HG03175 (cell line): ENCODE measurements around the gene RBM48.
"Not testable (repeated sequence)": the region's sequence is repeated elsewhere in the genome, so short reads cannot be mapped to it uniquely, and the experiment has no call there.

ENCODE experiments used
- ATAC-seq: cut with Tn5 transposase; IDR thresholded peaks from one replicate; pipeline ENCODE4 v1.9.1; 2021; ENCODE audit warnings: mild to moderate bottlenecking, moderate library complexity; ENCODE audit not compliant: unreplicated experiment

RBM48 gene

DNA sequence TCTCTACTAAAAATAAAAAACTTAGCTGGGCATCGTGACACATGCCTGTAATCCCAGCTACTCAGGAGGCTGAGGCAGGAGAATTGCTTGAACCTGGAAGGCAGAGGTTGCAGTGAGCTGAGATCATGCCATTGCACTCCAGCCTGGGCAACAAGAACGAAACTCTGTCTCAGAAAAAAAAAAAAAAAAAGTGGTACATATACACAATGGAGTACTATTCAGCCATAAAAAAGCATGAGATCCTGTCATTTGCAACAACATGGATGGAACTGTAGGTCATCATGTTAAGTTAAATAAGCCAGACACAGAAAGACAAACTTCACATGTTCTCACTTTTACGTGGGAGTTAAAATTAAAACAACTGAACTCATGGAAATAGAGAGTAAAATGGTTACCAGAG, 14.9 kb downstream of the RBM48 start:
- not testable (repeated sequence) for ATAC-seq

- not testable (repeated sequence) for ATAC-seq
Observed at GRCh38 chr7:92545116-92545515, 16.5 kb downstream of the RBM48 start.

DNA sequence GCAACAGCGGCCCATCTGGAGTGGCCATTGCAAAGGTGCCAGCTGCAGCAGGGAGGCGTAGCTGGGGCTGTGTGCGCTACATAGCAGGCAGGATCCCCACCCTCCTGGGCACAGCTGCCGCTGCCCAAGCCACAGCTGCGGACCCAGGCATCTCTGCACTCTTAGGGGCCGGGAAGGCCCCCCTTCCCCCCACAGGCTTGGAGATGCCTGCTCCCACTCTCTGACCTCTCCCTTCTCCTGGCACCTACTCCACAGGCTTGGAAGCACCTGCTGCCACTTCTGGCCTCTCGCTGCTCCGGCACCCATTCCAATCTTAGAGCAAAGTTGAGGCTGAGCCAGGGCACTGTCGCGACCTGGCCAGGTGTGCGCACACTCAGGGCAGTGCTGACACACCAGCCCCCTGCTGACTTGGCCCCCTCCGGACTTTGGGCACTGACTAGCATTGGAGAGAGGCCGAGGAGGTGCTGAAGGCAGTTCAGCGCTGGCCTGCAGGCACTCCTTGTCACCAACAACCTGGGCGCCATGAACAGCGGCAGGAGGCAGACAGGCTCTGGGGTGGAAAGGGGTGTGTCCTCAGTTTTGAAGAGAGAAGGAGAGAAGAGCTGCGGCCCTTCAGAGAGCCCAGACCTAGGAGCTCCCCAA, 18.4 kb downstream of the RBM48 start:
- ATAC-seq = no peak

DNA sequence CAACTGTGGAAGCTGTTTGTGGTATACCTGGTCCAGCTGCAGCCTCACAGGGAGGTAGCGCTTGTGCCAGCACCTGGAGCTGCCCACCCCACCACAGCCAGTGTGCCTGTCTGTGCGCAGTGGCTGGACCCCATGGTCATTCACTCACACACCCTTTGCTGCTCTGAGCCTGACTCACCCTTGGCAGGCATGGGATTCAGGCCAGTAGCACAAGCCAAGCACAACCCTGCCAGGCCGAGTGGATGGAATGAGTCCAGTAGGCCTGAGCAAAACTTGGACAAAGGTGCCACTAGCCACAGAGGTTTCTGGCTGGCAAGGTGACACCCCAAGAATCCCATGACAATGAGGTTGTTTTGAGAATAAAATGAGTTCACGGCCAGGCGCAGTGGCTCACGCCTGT, 19.0 kb downstream of the RBM48 start:
- no peak for ATAC-seq

DNA sequence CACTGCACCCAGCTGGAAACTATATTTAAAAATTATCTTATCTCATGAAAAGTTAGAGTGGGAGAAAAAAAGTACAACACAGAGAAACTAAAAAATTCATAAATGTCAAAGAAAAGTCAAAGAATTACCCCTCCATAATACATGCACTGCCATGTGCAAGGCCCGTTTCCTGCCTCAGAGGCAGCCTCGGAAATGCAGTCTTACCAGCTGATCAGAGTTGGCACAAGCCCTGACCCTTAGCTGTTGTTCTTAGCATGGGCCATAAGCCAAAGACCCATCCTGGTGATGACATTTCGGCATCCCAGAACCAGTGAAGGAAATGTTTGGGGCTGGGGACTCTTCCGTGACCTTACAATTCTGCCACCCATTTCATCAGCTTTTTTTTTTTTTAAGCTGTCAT, 21.6 kb downstream of the RBM48 start:
- ATAC-seq = no peak

DNA sequence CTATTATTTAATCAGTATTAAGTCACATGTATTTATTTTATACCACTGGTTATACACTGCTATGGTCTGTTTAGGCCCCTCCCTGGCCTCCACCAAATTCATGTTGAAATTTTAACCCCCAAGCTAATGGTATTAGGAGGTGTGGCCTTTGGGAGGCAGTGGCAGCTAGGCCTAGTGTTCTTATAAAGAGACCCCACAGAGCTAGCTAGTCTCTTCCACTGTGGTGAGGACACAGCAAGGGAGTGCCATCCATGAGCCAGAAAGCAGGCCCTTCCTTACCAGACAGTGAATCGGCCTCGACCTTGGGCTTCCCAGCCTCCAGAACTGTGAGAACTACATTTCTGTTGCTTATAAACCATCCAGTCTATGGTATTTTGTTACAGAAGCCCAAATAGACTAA, 28.7 kb downstream of the RBM48 start:
- no peak for ATAC-seq

DNA sequence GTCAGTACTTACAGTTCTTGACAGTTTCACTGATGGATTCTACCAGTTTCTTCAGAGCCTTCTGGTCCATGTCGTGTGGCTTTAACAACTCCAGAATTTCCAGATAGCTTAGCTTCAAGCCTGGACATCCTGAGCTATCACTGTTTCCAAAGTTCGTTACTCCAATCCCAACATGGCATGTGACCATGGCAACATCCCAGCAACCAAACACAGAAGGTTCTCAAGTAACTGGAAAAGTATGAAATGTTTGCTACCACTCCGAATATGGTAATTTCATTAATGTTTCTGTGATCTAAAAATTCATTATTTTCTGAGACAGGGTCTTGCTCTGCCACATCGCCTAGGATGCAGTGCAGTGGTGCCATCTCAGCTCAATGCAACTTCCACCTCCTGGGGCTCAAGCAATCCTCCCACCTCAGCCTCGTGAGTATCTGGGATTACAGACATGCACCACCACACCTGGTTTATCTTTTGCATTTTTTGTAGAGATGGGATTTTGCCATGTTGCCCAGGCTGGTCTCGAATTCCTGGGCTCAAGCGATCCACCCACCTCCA, 29.3 kb downstream of the RBM48 start:
- ATAC-seq = no peak

GRCh38 chr7:92560602-92561001, 32.0 kb downstream of the RBM48 start:
- no peak for ATAC-seq

GRCh38 chr7:92563345-92563744, 34.8 kb downstream of the RBM48 start:
- ATAC-seq = no peak

- ATAC-seq = no peak
Observed at GRCh38 chr7:92567460-92567859, 38.9 kb downstream of the RBM48 start.

DNA sequence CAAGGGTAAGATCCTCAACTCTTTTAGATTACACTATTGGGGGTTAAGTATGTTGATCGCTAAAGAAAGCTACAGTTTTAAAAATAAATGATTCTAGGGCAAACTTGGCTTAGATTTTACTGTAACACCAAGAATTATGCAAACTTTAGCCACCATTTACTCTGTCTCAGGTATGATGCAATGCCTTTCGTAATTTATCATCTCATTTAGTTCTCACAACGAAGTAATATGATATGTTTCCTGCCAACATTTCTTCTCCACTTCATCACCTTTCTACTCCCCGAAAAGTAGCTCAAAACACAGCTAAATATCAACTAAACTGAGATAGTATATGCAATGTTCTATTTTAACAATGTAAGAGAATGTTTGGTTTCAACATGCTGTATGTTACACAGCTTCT, 40.5 kb downstream of the RBM48 start:
- no peak for ATAC-seq

- ATAC-seq = no peak
Observed at GRCh38 chr7:92576296-92576695, 47.7 kb downstream of the RBM48 start.

DNA sequence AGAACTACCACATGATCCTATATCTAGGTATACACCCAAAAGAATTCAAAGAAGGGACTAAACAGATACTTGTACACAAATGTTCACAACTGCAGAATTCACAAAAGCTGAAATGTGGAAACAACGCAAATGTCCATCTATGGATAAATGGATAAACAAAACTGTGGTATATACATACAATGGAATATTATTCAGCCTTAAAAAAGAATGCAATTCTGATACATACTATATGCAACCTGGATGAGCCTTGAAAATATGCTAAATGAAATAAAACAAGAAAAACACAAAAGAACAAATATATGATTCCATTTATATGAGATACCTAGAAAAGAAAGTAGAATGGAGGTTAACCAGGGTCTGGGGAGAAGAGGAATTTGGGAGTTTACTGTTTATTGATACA, 54.4 kb downstream of the RBM48 start:
- no peak for ATAC-seq

DNA sequence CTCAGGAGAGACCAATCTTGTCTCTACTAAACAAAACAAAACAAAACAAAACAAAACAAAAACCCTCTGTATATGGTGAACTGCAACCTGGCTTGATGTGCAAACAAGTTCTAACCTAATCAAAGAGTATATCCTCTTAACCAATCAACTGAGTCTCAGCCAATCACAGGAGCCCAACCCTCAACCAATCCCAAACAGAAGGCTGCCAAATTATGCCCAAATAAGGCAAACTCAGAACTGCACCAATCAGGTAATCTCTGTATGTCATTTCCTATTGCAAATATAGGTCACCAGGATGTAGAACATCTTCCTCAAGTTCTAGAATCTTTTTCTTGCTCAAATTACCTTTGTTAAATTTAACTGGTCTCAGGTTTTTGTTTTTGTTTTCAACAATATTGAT, 56.4 kb downstream of the RBM48 start:
- no peak for ATAC-seq

- no peak for ATAC-seq
Observed at GRCh38 chr7:92586403-92586802, 57.8 kb downstream of the RBM48 start.

GRCh38 chr7:92586841-92587240, 58.2 kb downstream of the RBM48 start:
- ATAC-seq = no peak
